GM12878 (cell line): ENCODE results near the gene SMARCB1. TPM values are rescaled to one million over a fixed set of nuclear protein-coding genes. Genes with fewer than 3 reads are reported as not detected.

Experiments used
- ATAC-seq: fragments of 200-7000 bp; cut with Tn5 transposase; 3 replicates; pipeline ENCODE4 v1.9.1; 2020; ENCODE audit warnings: mild to moderate bottlenecking, moderate library complexity
- BruUV-seq: library from RNA; stranded (reverse); fragments of 400-500 nt; replicated peaks from 2 replicates; lab custom pipeline; 2021; lab: Mats Ljungman, UMichigan
- CTCF ChIA-PET: fragments of 300-600 bp; sonication (Branson Sonifier 250); formaldehyde crosslinking; extraction: SDS; loops from one replicate; lab custom pipeline; 2021; ENCODE audit warnings: inconsistent platforms; lab: Yijun Ruan, JAX
- POLR2A ChIA-PET: fragments of 350-600 bp; formaldehyde crosslinking; extraction: SDS; loops from one replicate; lab custom pipeline; 2021; ENCODE audit warnings: inconsistent platforms; lab: Charles Lee
- RAD21 ChIA-PET: fragments of 300-600 bp; sonication (Branson Sonifier 250); formaldehyde crosslinking; loops from one replicate; lab custom pipeline; 2023; ENCODE audit warnings: antibody characterized with exemption; ENCODE audit not compliant: unreplicated experiment; lab: Charles Lee
- SMC1A ChIA-PET: fragments of 300-600 bp; sonication (Branson Sonifier 250); formaldehyde crosslinking; loops from one replicate; lab custom pipeline; 2023; ENCODE audit not compliant: unreplicated experiment, uncharacterized antibody; lab: Charles Lee
- DNase-seq: peaks from one replicate; pipeline ENCODE4 v3.0.0-alpha.2; 2011; ENCODE audit warnings: low read depth, low spot score
- FAIRE-seq: peaks from 3 replicates; lab custom pipeline; 2011; peaks lifted over from hg19 to GRCh38; lab: Jason Lieb, UNC
- H2AFZ ChIP-seq: 2 replicates; pipeline ENCODE4 v1.6.0; 2011; ENCODE audit warnings: low read depth, low read length, control low read depth; ENCODE audit not compliant: control insufficient read depth
- H3K27ac ChIP-seq: 2 replicates; pipeline ENCODE4 v1.5.1; 2011; ENCODE audit warnings: control low read depth; ENCODE audit not compliant: control insufficient read depth, insufficient read depth
- H3K27me3 ChIP-seq, 2 experiments: replicated peaks in 1 of 2; 2 replicates each; pipeline versions ENCODE4 v1.6.0 to v1.6.1; 2011; ENCODE audit warnings: low read length in 1 of 2; ENCODE audit not compliant: control insufficient read depth in 2 of 2, insufficient read depth in 2 of 2
- H3K36me3 ChIP-seq, 2 experiments: 2 replicates each; pipeline ENCODE4 v1.5.1; 2011; ENCODE audit warnings: low read length in 1 of 2; ENCODE audit not compliant: control insufficient read depth in 2 of 2, insufficient read depth in 2 of 2
- H3K4me1 ChIP-seq: 2 replicates; pipeline ENCODE4 v1.6.1; 2011; ENCODE audit warnings: mild to moderate bottlenecking, low read length, moderate library complexity, mixed read lengths; ENCODE audit not compliant: control insufficient read depth, insufficient read depth
- H3K4me2 ChIP-seq: 2 replicates; pipeline ENCODE4 v1.6.0; 2011; ENCODE audit warnings: control low read depth; ENCODE audit not compliant: control insufficient read depth, insufficient read depth
- H3K4me3 ChIP-seq: fragments of 200-600 bp; sonication (generic); 2 replicates; pipeline ENCODE4 v1.5.1; 2016
- H3K79me2 ChIP-seq: 2 replicates; pipeline ENCODE4 v1.6.0; 2011; ENCODE audit warnings: low read length; ENCODE audit not compliant: control insufficient read depth, insufficient read depth
- H3K9ac ChIP-seq: 2 replicates; pipeline ENCODE4 v1.8.0; 2011; ENCODE audit warnings: low read length, control low read depth, mixed read lengths; ENCODE audit not compliant: control insufficient read depth, insufficient read depth
- H3K9me3 ChIP-seq: replicated peaks from 3 replicates; pipeline ENCODE4 v1.5.1; 2011; ENCODE audit warnings: mild to moderate bottlenecking, low read length; ENCODE audit not compliant: control insufficient read depth, insufficient read depth
- H4K20me1 ChIP-seq: 2 replicates; pipeline ENCODE4 v1.6.0; 2011; ENCODE audit not compliant: control insufficient read depth, insufficient read depth
- CBFB ChIP-seq: IDR thresholded peaks from 2 replicates; pipeline ENCODE4 v1.6.1; 2016; ENCODE audit warnings: antibody characterized with exemption, low read depth
- CHD4 ChIP-seq: fragments of 200-600 bp; sonication (generic); IDR thresholded peaks from 2 replicates; pipeline ENCODE4 v1.6.1; 2016; ENCODE audit warnings: mild to moderate bottlenecking
- CREM ChIP-seq: IDR thresholded peaks from 2 replicates; pipeline ENCODE4 v1.6.1; 2014; ENCODE audit warnings: antibody characterized with exemption, low read depth
- FOS ChIP-seq: IDR thresholded peaks from 3 replicates; pipeline ENCODE4 v1.6.1; 2011; ENCODE audit warnings: borderline replicate concordance; ENCODE audit not compliant: insufficient read length; ENCODE audit errors: extremely low read depth
- HCFC1 ChIP-seq: fragments of 150-350 bp; IDR thresholded peaks from 2 replicates; pipeline ENCODE4 v1.6.1; 2014; ENCODE audit warnings: low read length
- IRF3 ChIP-seq: fragments of 450-650 bp; IDR thresholded peaks from 2 replicates; pipeline ENCODE4 v1.6.1; 2014; ENCODE audit warnings: mild to moderate bottlenecking
- MYB ChIP-seq: fragments of 150-350 bp; IDR thresholded peaks from 2 replicates; pipeline ENCODE4 v1.6.1; 2014; ENCODE audit warnings: mild to moderate bottlenecking, low read depth, low read length, borderline replicate concordance
- NKRF ChIP-seq: fragments of 450-650 bp; conservative IDR thresholded peaks from 2 replicates; pipeline ENCODE4 v1.6.1; 2017; ENCODE audit warnings: mild to moderate bottlenecking, moderate library complexity
- PBX3 ChIP-seq: IDR thresholded peaks from 2 replicates; pipeline ENCODE4 v1.6.1; 2011; ENCODE audit warnings: mild to moderate bottlenecking, low read depth, low read length, moderate library complexity; ENCODE audit not compliant: insufficient replicate concordance
- POLR2A ChIP-seq: IDR thresholded peaks from 2 replicates; pipeline ENCODE4 v1.6.1; 2011; ENCODE audit warnings: low read depth, mild to moderate bottlenecking, low read length
- REST ChIP-seq: IDR thresholded peaks from 2 replicates; pipeline ENCODE4 v1.6.1; 2012; ENCODE audit warnings: mild to moderate bottlenecking, low read depth, low read length
- STAT1 ChIP-seq: fragments of 450-650 bp; conservative IDR thresholded peaks from 2 replicates; pipeline ENCODE4 v1.6.1; 2014; ENCODE audit warnings: antibody characterized with exemption, mild to moderate bottlenecking
- SUPT20H ChIP-seq: IDR thresholded peaks from 2 replicates; pipeline ENCODE4 v1.6.1; 2011; ENCODE audit warnings: low read depth, mild to moderate bottlenecking, low read length, moderate library complexity, borderline replicate concordance; ENCODE audit not compliant: control insufficient read depth
- ZBED1 ChIP-seq: IDR thresholded peaks from 2 replicates; pipeline ENCODE4 v1.6.1; 2016; ENCODE audit warnings: borderline replicate concordance
- ZSCAN29 ChIP-seq: fragments of 450-650 bp; IDR thresholded peaks from 2 replicates; pipeline ENCODE4 v1.6.1; 2017; ENCODE audit warnings: mild to moderate bottlenecking, moderate library complexity
- WGBS: methylation state at CpG from one replicate; pipeline ENCODE4 v1.1.6; 2016; ENCODE audit warnings: low lambda C conversion rate; ENCODE audit not compliant: insufficient replicate concordance, insufficient coverage; ENCODE audit errors: missing lambda C conversion rate; 5-methylcytosine and 5-hydroxymethylcytosine counted together
- in situ Hi-C: fragments of 300-500 bp; cut with MboI; formaldehyde crosslinking; loops from 9 replicates; pipeline ENCODE4 v1.14.3; 2018; ENCODE audit warnings: mixed read lengths
- intact Hi-C: fragments of 100-400 bp; cut with micrococcal nuclease; formaldehyde crosslinking; loops from one replicate; pipeline ENCODE4 v1.14.2; 2022; ENCODE audit not compliant: unreplicated experiment
- polyA plus RNA-seq, 11 experiments: library from polyadenylated mRNA; depleted of rRNA in 4 of 11; unstranded in 6 of 11; stranded (reverse) in 5 of 11; fragments of >200 nt; fragmentation: Nextera tagmentation in 4 of 11; fragmentation: Illumina TruSeq in 1 of 11; extraction: Ambion mirVana in 4 of 11; extraction: Trizol in 1 of 11; gene quantifications; 1 replicate in 1 of 11; 2 replicates in 10 of 11; pipeline versions ENCODE4 v1.2.1 to v1.2.3, GENCODE V29; 2011 to 2016; ENCODE audit warnings: inconsistent platforms in 2 of 11, missing spikeins in 2 of 11, low read depth in 1 of 11
- total RNA-seq, 4 experiments: library from RNA; depleted of rRNA in 3 of 4; stranded (reverse); fragments of >200 nt in 3 of 4; fragmentation: Illumina TruSeq in 1 of 4; extraction: Trizol in 1 of 4; gene quantifications; 2 replicates each; pipeline versions ENCODE4 v1.2.1 to v1.2.3, GENCODE V29; 2013 to 2021

Gene SMARCB1
- total and polyA plus RNA-seq, 10 of the 15 experiments (the other 5 are each of a cell fraction or from before 2014, with no cell fraction given): 9.1 to 215 (median 183) TPM

- no peak overlapping the region for H2AFZ ChIP-seq
- H3K4me1 ChIP-seq: no peaks in the 10 kb centered on the region
- no peak for TF ChIP-seq IRF3
- no peak for TF ChIP-seq NKRF
- TF ChIP-seq PBX3: no peak
- no peak for TF ChIP-seq HCFC1
- no peak for TF ChIP-seq ZSCAN29
- no peak for TF ChIP-seq CHD4
- TF ChIP-seq SUPT20H: no peak
- TF ChIP-seq CREM: no peak
- TF ChIP-seq POLR2A: no peak
- TF ChIP-seq FOS: no peak
- TF ChIP-seq REST: no peak
- no peak for TF ChIP-seq MYB
- TF ChIP-seq STAT1: no peak
- no peak for TF ChIP-seq CBFB
- no peak for TF ChIP-seq ZBED1
- H3K27ac ChIP-seq: no peak overlapping the region
- CTCF ChIA-PET: interaction anchor here (1.0 kb wide), 1 partner anchor 22 kb away, joined by 3 read pairs; no protein-coding TSS in a partner anchor
- DNase-seq (no peak), ATAC-seq (no peak), FAIRE-seq (no peak)
- POLR2A ChIA-PET: interaction anchor here (0.8 to 1.0 kb wide), 2 partner anchors 10 to 11 kb away, joined by 3 read pairs; partner anchors contain the start of gene SLC2A11
- WGBS: 82% methylated on average over 4 of the region's 4 CpGs
- no peak overlapping the region for H3K4me2 ChIP-seq
- no peaks in the 10 kb centered on the region for H3K9me3 ChIP-seq
- RAD21 ChIA-PET: no interaction called here
- H3K79me2 ChIP-seq: no peaks in the 10 kb centered on the region
- H3K27me3 ChIP-seq: no peaks in the 10 kb centered on the region
- no peak overlapping the region for H3K4me3 ChIP-seq
- no peak overlapping the region for H3K9ac ChIP-seq
- H3K36me3 ChIP-seq: peaks cover 0 to 5% of the 10 kb centered on the region in 2 experiments; a peak in 2 of 4 replicates
- no peaks in the 10 kb centered on the region for H4K20me1 ChIP-seq
- in situ Hi-C loops (no loop called here), intact Hi-C loops (no loop called here)
- no TSS peak for BruUV-seq
- SMC1A ChIA-PET: no interaction called here
Measured at GRCh38 chr22:23868580-23868979, 81.8 kb downstream of the SMARCB1 start.
